K562 (cell line): ENCODE data around the gene DCUN1D2. TPM values are rescaled to one million over a fixed set of nuclear protein-coding genes. Genes with fewer than 3 reads are reported as not detected.

Experiments used
- ATAC-seq: fragments of 200-7000 bp; cut with Tn5 transposase; 3 replicates; pipeline ENCODE4 v1.9.1; 2020; ENCODE audit warnings: moderate library complexity
- BruUV-seq: library from RNA; stranded (reverse); fragments of 400-500 nt; replicated peaks from 2 replicates; lab custom pipeline; 2021; lab: Mats Ljungman, UMichigan
- CTCF ChIA-PET: fragments of 300-600 bp; formaldehyde crosslinking; extraction: SDS; loops from one replicate; lab custom pipeline; 2021; ENCODE audit warnings: low intra/inter-chr PET ratio; lab: Yijun Ruan, JAX
- POLR2A ChIA-PET: fragments of 300-600, 350-650 bp; sonication (Branson Sonifier 250); formaldehyde crosslinking; extraction: SDS; loops from one replicate; lab custom pipeline; 2021; ENCODE audit warnings: antibody characterized with exemption, inconsistent platforms; lab: Yijun Ruan, JAX
- DNase-seq, 4 experiments: peaks; one replicate each; pipeline versions ENCODE4 v3.0.0 to v3.0.0-alpha.2; 2011 to 2018; ENCODE audit warnings: low spot score in 3 of 4, mixed read lengths in 3 of 4; ENCODE audit errors: extremely low read depth in 1 of 4
- FAIRE-seq: peaks from 2 replicates; lab custom pipeline; 2011; peaks lifted over from hg19 to GRCh38; lab: Jason Lieb, UNC
- H2AFZ ChIP-seq: 2 replicates; pipeline ENCODE4 v1.6.0; 2011; ENCODE audit warnings: low read depth, low read length, control low read depth, inconsistent platforms
- H3K27ac ChIP-seq: fragments of 200-600 bp; 3 replicates; pipeline ENCODE4 v1.8.0; 2011; ENCODE audit warnings: low read depth, mild to moderate bottlenecking, control low read depth, inconsistent platforms, low read length, moderate library complexity, mixed read lengths; ENCODE audit errors: extremely low read depth
- H3K27me3 ChIP-seq, 2 experiments: fragments of 300-600 bp in 1 of 2; 2 replicates in 1 of 2; 3 replicates in 1 of 2; pipeline versions ENCODE4 v1.6.0 to v1.8.0; 2011; ENCODE audit warnings: inconsistent platforms in 2 of 2, low read length in 2 of 2, mild to moderate bottlenecking in 1 of 2, mixed read lengths in 1 of 2, moderate library complexity in 1 of 2; ENCODE audit not compliant: control insufficient read depth in 2 of 2, insufficient read depth in 2 of 2
- H3K36me3 ChIP-seq: fragments of 300-600 bp; 3 replicates; pipeline ENCODE4 v1.8.0; 2011; ENCODE audit warnings: mild to moderate bottlenecking, low read length, inconsistent platforms; ENCODE audit not compliant: control insufficient read depth, insufficient read depth
- H3K4me1 ChIP-seq, 2 experiments: fragments of 200-600 bp in 1 of 2; replicated peaks in 1 of 2; 2 replicates in 1 of 2; 3 replicates in 1 of 2; pipeline versions ENCODE4 v1.5.1 to v1.8.0; 2011; ENCODE audit warnings: inconsistent platforms in 2 of 2, low read length in 2 of 2, mild to moderate bottlenecking in 1 of 2, mixed read lengths in 1 of 2, moderate library complexity in 1 of 2; ENCODE audit not compliant: control insufficient read depth in 2 of 2, insufficient read depth in 2 of 2
- H3K4me2 ChIP-seq: 2 replicates; pipeline ENCODE4 v1.6.1; 2011; ENCODE audit warnings: low read length, control low read depth, inconsistent platforms, mixed read lengths; ENCODE audit not compliant: insufficient read depth
- H3K4me3 ChIP-seq: fragments of 200-600 bp; sonication (generic), shearing (Covaris generic); 2 replicates; pipeline ENCODE4 v1.5.1; 2016; ENCODE audit warnings: control low read depth, inconsistent platforms
- H3K79me2 ChIP-seq: fragments of 200-600 bp; 3 replicates; pipeline ENCODE4 v1.8.0; 2011; ENCODE audit warnings: low read length, inconsistent platforms; ENCODE audit not compliant: control insufficient read depth, insufficient read depth
- H3K9ac ChIP-seq, 2 experiments: 2 replicates each; pipeline versions ENCODE4 v1.6.0 to v1.6.1; 2011; ENCODE audit warnings: low read depth in 2 of 2, low read length in 2 of 2, control low read depth in 1 of 2, inconsistent platforms in 1 of 2, mild to moderate bottlenecking in 1 of 2, mixed read lengths in 1 of 2; ENCODE audit not compliant: insufficient read depth in 1 of 2
- H3K9me1 ChIP-seq: one replicate; pipeline ENCODE4 v1.6.0; 2011; ENCODE audit warnings: inconsistent platforms, mild to moderate bottlenecking, low read length, moderate library complexity; ENCODE audit not compliant: control insufficient read depth, insufficient read depth
- H3K9me3 ChIP-seq: replicated peaks from 2 replicates; pipeline ENCODE4 v1.5.1; 2011; ENCODE audit warnings: low read depth, low read length, inconsistent platforms; ENCODE audit not compliant: control insufficient read depth, insufficient read depth
- H4K20me1 ChIP-seq: replicated peaks from 2 replicates; pipeline ENCODE4 v1.6.1; 2011; ENCODE audit warnings: low read length, inconsistent platforms, mixed read lengths; ENCODE audit not compliant: control insufficient read depth, insufficient read depth
- ELK1 ChIP-seq: sonication (generic); formaldehyde crosslinking; IDR thresholded peaks from 2 replicates; pipeline ENCODE4 v1.8.1; 2022; ENCODE audit warnings: missing genetic modification reagents
- HNRNPLL ChIP-seq: fragments of 200-400 bp; formaldehyde crosslinking; IDR thresholded peaks from 2 replicates; pipeline ENCODE4 v1.6.1; 2017; ENCODE audit warnings: low read length, low read depth, mild to moderate bottlenecking; ENCODE audit not compliant: poor library complexity, severe bottlenecking
- NBN ChIP-seq: fragments of 450-650 bp; IDR thresholded peaks from 2 replicates; pipeline ENCODE4 v1.6.1; 2016; ENCODE audit warnings: low read depth, mild to moderate bottlenecking
- SRSF1 ChIP-seq: fragments of 200-400 bp; formaldehyde crosslinking; IDR thresholded peaks from 2 replicates; pipeline ENCODE4 v1.6.1; 2017; ENCODE audit warnings: mild to moderate bottlenecking, low read depth, low read length, moderate library complexity
- TRIM24 ChIP-seq, 2 experiments: fragments of 450-650 bp; IDR thresholded peaks; 2 replicates each; pipeline ENCODE4 v1.6.1; 2016
- ZBTB11 ChIP-seq, 3 experiments: fragments of 200-800 bp in 1 of 3; fragments of 250-450 bp in 1 of 3; fragments of 450-650 bp in 1 of 3; sonication (Bioruptor Pico) in 1 of 3; sonication (Bioruptor generic) in 1 of 3; formaldehyde crosslinking in 1 of 3; IDR thresholded peaks; 2 replicates each; pipeline versions ENCODE4 v1.6.1 to v1.8.0; 2016 to 2022; ENCODE audit warnings: mild to moderate bottlenecking in 2 of 3, missing genetic modification characterization in 2 of 3, missing compliant biosample characterization in 1 of 3, moderate library complexity in 1 of 3
- ZBTB17 ChIP-seq: fragments of 450-650 bp; formaldehyde crosslinking; IDR thresholded peaks from 2 replicates; pipeline ENCODE4 v1.4.0; 2020; ENCODE audit warnings: mild to moderate bottlenecking
- ZBTB34 ChIP-seq: fragments of 250-450 bp; sonication (Bioruptor Pico); IDR thresholded peaks from 2 replicates; pipeline ENCODE4 v1.8.0; 2021; ENCODE audit warnings: mild to moderate bottlenecking, moderate library complexity
- ZBTB9 ChIP-seq: fragments of 450-650 bp; formaldehyde crosslinking; IDR thresholded peaks from 2 replicates; pipeline ENCODE4 v1.4.0; 2020; ENCODE audit warnings: mild to moderate bottlenecking, moderate library complexity
- ZNF232 ChIP-seq: sonication (generic); formaldehyde crosslinking; IDR thresholded peaks from 2 replicates; pipeline ENCODE4 v1.8.0; 2022; ENCODE audit warnings: mild to moderate bottlenecking, missing genetic modification reagents
- ZNF253 ChIP-seq: fragments of 250-450 bp; sonication (Bioruptor Pico); conservative IDR thresholded peaks from 2 replicates; pipeline ENCODE4 v1.6.1; 2021; ENCODE audit warnings: mild to moderate bottlenecking
- ZNF354B ChIP-seq: fragments of 250-450 bp; sonication (Bioruptor Pico); IDR thresholded peaks from 2 replicates; pipeline ENCODE4 v1.4.0; 2020
- ZNF75A ChIP-seq: fragments of 450-650 bp; formaldehyde crosslinking; IDR thresholded peaks from 2 replicates; pipeline ENCODE4 v1.4.0; 2020; ENCODE audit warnings: mild to moderate bottlenecking
- WGBS: fragments of 100-300 bp; shearing (Covaris generic); methylation state at CpG from one replicate; pipeline ENCODE4 v1.1.6; 2016; ENCODE audit warnings: low coverage, mixed read lengths; ENCODE audit not compliant: insufficient coverage; ENCODE audit errors: missing lambda C conversion rate; 5-methylcytosine and 5-hydroxymethylcytosine counted together
- in situ Hi-C: fragments of 300-500 bp; cut with MboI; formaldehyde crosslinking; loops from 4 replicates; pipeline ENCODE4 v1.15.0; 2018; ENCODE audit warnings: inconsistent platforms, mixed read lengths
- intact Hi-C: fragments of 100-400 bp; cut with micrococcal nuclease; formaldehyde crosslinking; loops from 2 replicates; pipeline ENCODE4 v1.14.2; 2022
- polyA plus RNA-seq, 8 experiments: library from polyadenylated mRNA; depleted of rRNA in 4 of 8; stranded (reverse) in 5 of 8; unstranded in 3 of 8; fragments of >200 nt; fragmentation: Nextera tagmentation in 2 of 8; fragmentation: Illumina TruSeq in 1 of 8; extraction: Ambion mirVana in 2 of 8; extraction: Trizol in 1 of 8; gene quantifications; 2 replicates each; pipeline versions ENCODE4 v1.2.1 to v1.2.3, GENCODE V29; 2011 to 2014; ENCODE audit warnings: inconsistent platforms in 1 of 8, missing spikeins in 1 of 8
- total RNA-seq, 7 experiments: library from RNA; depleted of rRNA in 6 of 7; stranded (reverse); fragments of >200 nt in 6 of 7; fragmentation: Illumina TruSeq in 2 of 7; extraction: Trizol in 2 of 7; gene quantifications; 2 replicates each; pipeline versions ENCODE4 v1.2.1 to v1.2.3, GENCODE V29; 2011 to 2021; ENCODE audit warnings: low replicate concordance in 1 of 7

Gene DCUN1D2
- total and polyA plus RNA-seq, 9 of the 15 experiments (the other 6 are each of a cell fraction or from before 2014, with no cell fraction given), result 2.1 to 16.8 (median 11.1) TPM

GRCh38 chr13:113528813-113529180 is 38.3 kb upstream of the DCUN1D2 start:
- Histone ChIP-seq H2AFZ (no peak overlapping the region), H3K79me2 (no peaks in the 10 kb centered on the region), H3K9me1 (no peaks in the 10 kb centered on the region), H3K9me3 (no peaks in the 10 kb centered on the region), H3K4me2 (no peak overlapping the region), H3K27ac (no peak overlapping the region), H4K20me1 (no peaks in the 10 kb centered on the region), H3K9ac (no peak overlapping the region), H3K4me1 (no peaks in the 10 kb centered on the region), H3K4me3 (no peak overlapping the region), H3K36me3 (peaks cover 42% of the 10 kb centered on the region; the same call in 2 of the 3 replicates), H3K27me3 (no peaks in the 10 kb centered on the region)
- intact Hi-C loops (no loop called here), in situ Hi-C loops (no loop called here)
- POLR2A ChIA-PET, result interaction anchor here (0.6 kb wide), 1 partner anchor 17 kb away, joined by 3 read pairs; no protein-coding TSS in a partner anchor
- 93% methylated on average over 10 of the region's 10 CpGs for WGBS
- DNase-seq (no peak), FAIRE-seq (no peak), ATAC-seq (no peak)
- TF ChIP-seq ZBTB34 (no peak), ZNF253 (CRISPR knock-in tag) (no peak), ZBTB11 (CRISPR knock-in tag; IDR thresholded peaks at IDR 0.05) (no peak), ELK1 (CRISPR knock-in tag) (no peak), ZNF75A (no peak), ZNF354B (CRISPR knock-in tag) (no peak), TRIM24 (IDR thresholded peaks at IDR 0.05) (no peak), HNRNPLL (no peak), NBN (no peak), SRSF1 (no peak), ZBTB9 (CRISPR knock-in tag) (no peak), ZNF232 (CRISPR knock-in tag) (no peak), ZBTB17 (CRISPR knock-in tag) (no peak)
- CTCF ChIA-PET, result no interaction called here
- no TSS peak for BruUV-seq
